ENCODE data around the gene SULT2A1.

The SULT2A1 gene

GRCh38 chr19:47901370-47901769, 15.3 kb upstream of the SULT2A1 start:
- no peaks in the 10 kb centered on the region for H3K79me2 ChIP-seq (ENCODE audit: insufficient read depth, low read length)
- H4K20me1 ChIP-seq (ENCODE audit: insufficient read depth, low read length, poor library complexity, severe bottlenecking) = no peaks in the 10 kb centered on the region
- H3K4me1 ChIP-seq (ENCODE audit: insufficient read depth, low read length, poor library complexity, severe bottlenecking) = no peaks in the 10 kb centered on the region
- H3K27me3 ChIP-seq (ENCODE audit: insufficient read depth, low read length, poor library complexity, severe bottlenecking) = no peaks in the 10 kb centered on the region
- H3K4me3 ChIP-seq (ENCODE audit: low read length, poor library complexity, severe bottlenecking) = no peak overlapping the region
- no peak overlapping the region for H3K9ac ChIP-seq (ENCODE audit: low read depth, low read length, poor library complexity, severe bottlenecking)
- no peaks in the 10 kb centered on the region for H3K9me2 ChIP-seq (replicated peaks; ENCODE audit: low read depth, low read length)
- no peak overlapping the region for H3K4me2 ChIP-seq (ENCODE audit: low read depth, low read length, poor library complexity, severe bottlenecking)
- H3F3A ChIP-seq (ENCODE audit: low read depth) = no peaks in the 10 kb centered on the region
- H3K9me3 ChIP-seq (ENCODE audit: insufficient read depth, low read depth, low read length) = no peaks in the 10 kb centered on the region
- TF ChIP-seq EZH2phosphoT487 (IDR thresholded peaks at IDR 0.05; ENCODE audit: borderline replicate concordance) (no peak), CTCF (conservative IDR thresholded peaks at IDR 0.05; ENCODE audit: low read length) (no peak)
- H3K36me3 ChIP-seq (ENCODE audit: insufficient read depth, low read length) = no peaks in the 10 kb centered on the region
- no peak overlapping the region for H2AFZ ChIP-seq (ENCODE audit: low read length)

- Histone ChIP-seq H3K9me3 (ENCODE audit: insufficient read depth, low read depth, low read length) (no peaks in the 10 kb centered on the region), H3K4me1 (ENCODE audit: insufficient read depth, low read length, poor library complexity, severe bottlenecking) (no peaks in the 10 kb centered on the region), H3K4me3 (ENCODE audit: low read length, poor library complexity, severe bottlenecking) (no peak overlapping the region), H4K20me1 (ENCODE audit: insufficient read depth, low read length, poor library complexity, severe bottlenecking) (no peaks in the 10 kb centered on the region), H3K27me3 (ENCODE audit: insufficient read depth, low read length, poor library complexity, severe bottlenecking) (no peaks in the 10 kb centered on the region), H3K9ac (ENCODE audit: low read depth, low read length, poor library complexity, severe bottlenecking) (no peak overlapping the region), H3F3A (ENCODE audit: low read depth) (no peaks in the 10 kb centered on the region), H3K79me2 (ENCODE audit: insufficient read depth, low read length) (no peaks in the 10 kb centered on the region), H3K36me3 (ENCODE audit: insufficient read depth, low read length) (no peaks in the 10 kb centered on the region), H3K9me2 (replicated peaks; ENCODE audit: low read depth, low read length) (no peaks in the 10 kb centered on the region), H3K4me2 (ENCODE audit: low read depth, low read length, poor library complexity, severe bottlenecking) (no peak overlapping the region), H2AFZ (ENCODE audit: low read length) (no peak overlapping the region)
- TF ChIP-seq CTCF (conservative IDR thresholded peaks at IDR 0.05; ENCODE audit: low read length) (no peak), EZH2phosphoT487 (IDR thresholded peaks at IDR 0.05; ENCODE audit: borderline replicate concordance) (no peak)
Measured at GRCh38 chr19:47899335-47899734, 13.2 kb upstream of the SULT2A1 start.

- Histone ChIP-seq H3K9ac (ENCODE audit: low read depth, low read length, poor library complexity, severe bottlenecking) (no peak overlapping the region), H3K36me3 (ENCODE audit: insufficient read depth, low read length) (no peaks in the 10 kb centered on the region), H3K4me2 (ENCODE audit: low read depth, low read length, poor library complexity, severe bottlenecking) (no peak overlapping the region), H2AFZ (ENCODE audit: low read length) (no peak overlapping the region), H4K20me1 (ENCODE audit: insufficient read depth, low read length, poor library complexity, severe bottlenecking) (no peaks in the 10 kb centered on the region), H3K27me3 (ENCODE audit: insufficient read depth, low read length, poor library complexity, severe bottlenecking) (no peaks in the 10 kb centered on the region), H3K9me3 (ENCODE audit: insufficient read depth, low read depth, low read length) (no peaks in the 10 kb centered on the region), H3K4me1 (ENCODE audit: insufficient read depth, low read length, poor library complexity, severe bottlenecking) (no peaks in the 10 kb centered on the region), H3K4me3 (ENCODE audit: low read length, poor library complexity, severe bottlenecking) (no peak overlapping the region), H3K9me2 (replicated peaks; ENCODE audit: low read depth, low read length) (no peaks in the 10 kb centered on the region), H3F3A (ENCODE audit: low read depth) (no peaks in the 10 kb centered on the region), H3K79me2 (ENCODE audit: insufficient read depth, low read length) (no peaks in the 10 kb centered on the region)
- TF ChIP-seq CTCF (conservative IDR thresholded peaks at IDR 0.05; ENCODE audit: low read length) (no peak), EZH2phosphoT487 (IDR thresholded peaks at IDR 0.05; ENCODE audit: borderline replicate concordance) (no peak)
Measured at GRCh38 chr19:47897861-47898260, 11.7 kb upstream of the SULT2A1 start.
